CD4-positive, alpha-beta T cell treated with Interleukin-4 for 4 hours (primary cell): ENCODE measurements around the gene CNTRL.
"Not testable (repeated sequence)": the region's sequence is repeated elsewhere in the genome, so short reads cannot be mapped to it uniquely, and the experiment has no call there.

Experiments used
- DNase-seq: peaks from one replicate; pipeline ENCODE4 v3.0.0-alpha.2; 2020

CNTRL gene

GRCh38 chr9:121074370-121075250, at the start of gene CNTRL:
Gene CNTRL, plus strand, starts transcription at chr9:121074955. Its CDS starts 13,372 bp downstream, at chr9:121088327.
- peak; percentile 81 for DNase-seq

GRCh38 chr9:121026260-121026691, 48.5 kb upstream of the CNTRL start:
- DNase-seq, result no peak

- no peak for DNase-seq
Observed at GRCh38 chr9:121026768-121027167, 48.0 kb upstream of the CNTRL start.

- DNase-seq, result not testable (repeated sequence)
Observed at GRCh38 chr9:121028285-121028684, 46.5 kb upstream of the CNTRL start.

- DNase-seq, result no peak
Observed at GRCh38 chr9:121029469-121029868, 45.3 kb upstream of the CNTRL start.

GRCh38 chr9:121034529-121034928, 40.2 kb upstream of the CNTRL start:
- DNase-seq, result no peak

GRCh38 chr9:121035717-121036116, 39.0 kb upstream of the CNTRL start:
- DNase-seq, result not testable (repeated sequence)

- DNase-seq, result no peak
Observed at GRCh38 chr9:121038362-121038761, 36.4 kb upstream of the CNTRL start.

GRCh38 chr9:121038804-121039203, 36.0 kb upstream of the CNTRL start:
- DNase-seq, result no peak

- no peak for DNase-seq
Observed at GRCh38 chr9:121048175-121048574, 26.6 kb upstream of the CNTRL start.

GRCh38 chr9:121048618-121049017, 26.1 kb upstream of the CNTRL start:
- DNase-seq, result no peak

GRCh38 chr9:121050128-121050988, 24.4 kb upstream of the CNTRL start, which contains the start of gene C5:
Gene C5, minus strand, starts transcription at chr9:121050275. Its CDS starts 29 bp downstream, at chr9:121050246.
- no peak for DNase-seq

- no peak for DNase-seq
Observed at GRCh38 chr9:121053544-121053943, 21.2 kb upstream of the CNTRL start.

- DNase-seq, result no peak
Observed at GRCh38 chr9:121055642-121056143, 19.1 kb upstream of the CNTRL start.

- DNase-seq, result no peak
Observed at GRCh38 chr9:121057821-121058220, 16.9 kb upstream of the CNTRL start.

GRCh38 chr9:121059513-121059912, 15.2 kb upstream of the CNTRL start:
- DNase-seq, result no peak

GRCh38 chr9:121059998-121060636, 14.6 kb upstream of the CNTRL start:
- peak; percentile 68 for DNase-seq

- no peak for DNase-seq
Observed at GRCh38 chr9:121066850-121067249, 7.9 kb upstream of the CNTRL start.

- no peak for DNase-seq
Observed at GRCh38 chr9:121067640-121068039, 7.1 kb upstream of the CNTRL start.

- no peak for DNase-seq
Observed at GRCh38 chr9:121069396-121069795, 5.4 kb upstream of the CNTRL start.

GRCh38 chr9:121071370-121071755, 3.4 kb upstream of the CNTRL start:
- no peak for DNase-seq

- DNase-seq, result peak; percentile 58
Observed at GRCh38 chr9:121071756-121072421, 2.9 kb upstream of the CNTRL start.
